ENCODE measurements around the gene WDR5. TPM values are rescaled to one million over a fixed set of nuclear protein-coding genes. Genes with fewer than 3 reads are reported as not detected.

Gene WDR5
- total RNA-seq, 1 donor from 2014 or later: 28.3 TPM

DNA sequence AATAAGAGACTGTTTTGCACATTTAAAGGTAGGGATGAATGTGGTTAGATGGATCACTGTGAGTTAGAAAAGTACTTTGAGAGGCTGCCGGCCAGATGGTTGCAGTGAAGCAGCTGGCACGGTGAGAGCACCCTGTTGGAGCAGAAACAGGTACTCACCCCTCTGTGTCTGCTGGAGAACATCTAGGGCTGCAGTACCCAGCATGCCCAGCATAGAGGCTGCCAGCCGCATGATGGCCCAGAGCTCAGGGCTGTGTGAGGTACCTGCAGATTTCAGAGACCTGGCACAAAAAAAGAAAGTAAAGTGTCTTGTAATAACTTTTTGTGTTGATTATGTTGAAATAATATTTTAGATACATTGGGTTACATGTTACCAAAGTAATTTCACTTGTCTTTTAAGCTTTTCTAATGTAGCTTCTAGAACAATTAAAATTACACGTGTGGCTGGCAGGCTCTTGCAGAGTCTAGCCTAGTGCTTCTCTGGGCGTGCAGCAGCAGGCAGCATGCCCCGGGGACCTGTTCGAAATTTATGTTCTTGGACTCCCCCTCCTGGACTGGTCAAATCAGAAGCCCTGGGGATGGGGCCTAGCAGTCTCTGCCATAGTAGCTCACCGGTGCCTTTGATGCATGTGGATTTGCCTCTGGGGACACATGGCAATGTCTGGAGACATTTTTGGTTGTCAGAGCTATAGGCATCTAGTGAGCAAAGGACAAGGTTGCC, 11.1 kb downstream of the WDR5 start:
- H3K4me3 ChIP-seq (ENCODE audit: low read depth, low read length): no peak overlapping the region
- no peak for DNase-seq (ENCODE audit: low read depth)
- no peak for TF ChIP-seq CTCF (IDR thresholded peaks at IDR 0.05; ENCODE audit: insufficient read depth, low read length, poor library complexity, severe bottlenecking)
- peaks cover 2% of the 10 kb centered on the region for H3K36me3 ChIP-seq (ENCODE audit: control insufficient read depth, insufficient read depth, low read length)
- H3K27me3 ChIP-seq (ENCODE audit: control insufficient read depth, insufficient read depth, low read length): no peaks in the 10 kb centered on the region

- H3K27me3 ChIP-seq (ENCODE audit: control insufficient read depth, insufficient read depth, low read length): no peaks in the 10 kb centered on the region
- no peak overlapping the region for H3K4me3 ChIP-seq (ENCODE audit: low read depth, low read length)
- no peak for DNase-seq (ENCODE audit: low read depth)
- peaks cover 2% of the 10 kb centered on the region for H3K36me3 ChIP-seq (ENCODE audit: control insufficient read depth, insufficient read depth, low read length)
- no peak for TF ChIP-seq CTCF (IDR thresholded peaks at IDR 0.05; ENCODE audit: insufficient read depth, low read length, poor library complexity, severe bottlenecking)
These were observed 13.5 kb downstream of the WDR5 start for GRCh38 chr9:134149380-134149779.

DNA sequence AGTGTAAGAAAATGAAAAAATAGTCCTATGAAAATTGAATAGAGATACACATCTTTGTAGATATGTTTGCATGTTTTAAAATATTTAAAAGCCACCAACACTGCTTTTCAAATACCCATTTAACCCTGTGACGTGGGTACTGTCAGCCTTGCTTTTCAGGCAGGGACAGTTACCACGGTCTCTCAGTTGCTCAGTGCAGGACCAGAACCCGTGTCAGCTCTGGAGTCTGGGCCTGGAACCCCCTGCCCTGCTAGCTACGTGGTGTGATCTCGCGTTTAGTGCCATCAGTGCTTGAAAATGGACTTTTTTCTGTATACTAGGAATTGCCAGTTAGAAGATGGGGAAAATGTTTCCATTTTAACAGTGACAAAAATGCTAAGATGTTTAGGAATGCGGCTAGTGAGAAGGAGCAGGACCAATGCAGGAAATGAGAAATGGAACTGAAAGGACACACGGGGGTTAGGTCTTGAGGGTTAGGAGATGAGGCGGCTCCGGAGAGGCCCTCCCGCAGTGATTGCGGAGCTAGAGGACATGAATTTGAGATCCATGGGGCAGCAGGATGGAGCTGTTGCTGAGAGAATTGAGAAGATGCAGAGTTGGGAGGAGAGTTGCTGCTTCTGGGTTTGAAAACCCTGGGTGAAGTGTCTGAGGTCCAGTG, 14.8 kb downstream of the WDR5 start:
- no peak for DNase-seq (ENCODE audit: low read depth)
- no peaks in the 10 kb centered on the region for H3K27me3 ChIP-seq (ENCODE audit: control insufficient read depth, insufficient read depth, low read length)
- TF ChIP-seq CTCF (IDR thresholded peaks at IDR 0.05; ENCODE audit: insufficient read depth, low read length, poor library complexity, severe bottlenecking): no peak
- H3K4me3 ChIP-seq (ENCODE audit: low read depth, low read length): no peak overlapping the region
- H3K36me3 ChIP-seq (ENCODE audit: control insufficient read depth, insufficient read depth, low read length): peaks cover 2% of the 10 kb centered on the region

DNA sequence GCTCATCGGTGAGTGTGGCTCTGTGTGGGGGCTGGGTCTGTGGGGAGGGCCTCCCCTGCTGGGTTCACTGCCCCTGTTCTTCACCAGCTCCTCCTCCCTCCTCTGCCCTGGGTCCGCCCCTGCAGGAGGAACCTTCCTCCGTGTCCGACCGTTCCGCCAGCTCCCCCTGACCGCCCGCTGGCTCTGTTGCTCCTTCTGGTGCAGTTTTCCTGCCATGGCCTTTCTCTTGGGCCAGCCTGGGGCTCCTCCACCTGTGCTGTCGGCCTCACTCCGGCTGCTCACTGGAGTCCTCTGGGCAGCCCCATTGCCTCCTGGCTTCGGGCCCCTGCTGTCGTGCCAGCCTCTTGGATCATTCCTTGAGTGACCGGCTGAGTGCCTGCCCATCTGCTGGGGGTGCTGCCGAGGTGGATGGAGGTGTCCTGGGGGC, 16.2 kb downstream of the WDR5 start:
- Histone ChIP-seq H3K27me3 (ENCODE audit: control insufficient read depth, insufficient read depth, low read length) (no peaks in the 10 kb centered on the region), H3K36me3 (ENCODE audit: control insufficient read depth, insufficient read depth, low read length) (peaks cover 2% of the 10 kb centered on the region)
- no peak for TF ChIP-seq CTCF (IDR thresholded peaks at IDR 0.05; ENCODE audit: insufficient read depth, low read length, poor library complexity, severe bottlenecking)

GRCh38 chr9:134152488-134152887, 16.6 kb downstream of the WDR5 start:
- no peaks in the 10 kb centered on the region for H3K27me3 ChIP-seq (ENCODE audit: control insufficient read depth, insufficient read depth, low read length)
- H3K4me3 ChIP-seq (ENCODE audit: low read depth, low read length): no peak overlapping the region
- peaks cover 2% of the 10 kb centered on the region for H3K36me3 ChIP-seq (ENCODE audit: control insufficient read depth, insufficient read depth, low read length)
- TF ChIP-seq CTCF (IDR thresholded peaks at IDR 0.05; ENCODE audit: insufficient read depth, low read length, poor library complexity, severe bottlenecking): no peak
- DNase-seq (ENCODE audit: low read depth): no peak

More for the DNA sequence above, 16.2 kb downstream of the WDR5 start:
- no peak for DNase-seq (ENCODE audit: low read depth)
- H3K4me3 ChIP-seq (ENCODE audit: low read depth, low read length): no peak overlapping the region

Measured in kidney epithelial cell (primary cell).